HS-5 (cell line): Measurements from ENCODE around the gene CDKN2B.
"Not testable (repeated sequence)": the region's sequence is repeated elsewhere in the genome, so short reads cannot be mapped to it uniquely, and the experiment has no call there.

Experiments used
- DNase-seq: peaks from one replicate; pipeline ENCODE4 v3.0.0-alpha.2; 2012; ENCODE audit warnings: low read depth

Gene CDKN2B

DNA sequence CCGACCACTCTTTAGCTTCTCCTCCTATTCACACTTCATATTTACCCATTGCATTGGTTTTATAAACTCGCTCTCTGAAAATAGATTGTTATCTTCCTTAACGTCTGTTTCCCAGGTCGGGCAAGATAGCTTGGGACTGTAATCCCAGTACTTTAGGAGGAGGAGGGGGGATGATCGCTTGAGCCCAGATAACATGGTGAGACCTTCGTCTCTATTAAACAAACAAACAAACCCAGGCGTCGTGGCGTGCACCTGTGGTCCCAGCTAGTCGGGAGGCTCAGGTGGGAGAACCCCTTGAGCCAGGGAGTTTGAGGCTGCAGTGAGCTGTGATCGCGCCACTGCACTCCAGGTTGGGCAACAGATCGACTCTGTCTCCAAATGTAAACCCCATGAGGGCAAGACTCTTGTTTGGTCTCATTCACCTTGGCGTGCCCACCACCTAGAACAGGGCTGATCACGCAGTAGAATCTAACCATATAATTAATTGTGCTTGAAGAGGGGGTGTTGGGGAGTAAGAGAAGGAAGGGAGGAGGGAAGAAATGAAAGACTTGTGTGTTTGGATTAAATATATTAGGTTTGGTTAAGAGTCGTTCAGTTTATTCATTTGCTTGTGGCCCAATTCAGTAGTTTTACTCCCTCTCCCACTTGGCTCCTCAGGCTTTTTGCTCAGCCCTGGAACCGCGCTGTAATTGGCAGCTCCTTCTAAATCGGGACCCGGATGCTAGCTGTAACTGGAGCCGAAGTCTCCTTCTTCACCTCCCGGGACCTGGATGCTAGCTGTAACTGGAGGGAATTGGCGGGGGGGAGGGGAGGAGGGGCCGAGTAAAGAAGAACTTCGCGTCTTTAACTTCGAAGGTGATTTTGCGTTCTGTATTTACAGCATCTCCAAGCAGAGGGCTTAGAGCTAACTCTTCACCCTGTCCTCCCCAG lies 39.8 kb downstream of the CDKN2B start:
- DNase-seq = no peak

DNA sequence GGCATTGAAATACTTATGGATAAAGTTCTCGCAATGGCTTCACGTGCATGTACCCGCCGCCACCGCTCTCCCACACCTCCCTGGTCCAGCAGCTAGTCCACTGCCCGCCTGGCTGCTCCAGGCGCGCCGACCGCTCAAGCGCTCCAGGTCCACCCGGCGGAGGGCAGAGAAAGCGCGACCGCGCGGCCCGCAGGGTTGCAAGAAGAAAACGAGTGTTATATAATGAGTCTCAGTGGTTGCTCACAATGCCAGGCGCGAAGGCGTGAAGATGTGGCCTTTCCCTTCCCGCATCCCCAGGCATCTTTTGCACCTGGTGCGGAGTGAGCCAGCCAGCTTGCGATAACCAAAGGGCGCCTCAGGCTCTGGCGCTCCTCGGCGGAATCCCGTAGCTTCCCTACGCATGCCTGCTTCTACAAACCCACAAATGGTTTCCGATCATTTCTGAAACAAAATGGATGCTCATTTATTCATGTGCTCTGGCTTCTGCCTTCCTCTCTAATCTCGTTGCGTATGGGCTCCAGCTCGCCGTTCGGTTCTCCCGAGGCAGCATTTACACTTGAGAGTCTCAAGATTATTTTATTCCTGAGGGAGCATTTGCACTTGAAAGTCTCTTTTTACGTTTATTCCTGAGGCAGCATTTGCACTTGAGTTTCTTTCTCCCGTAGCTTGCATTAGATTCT lies 40.6 kb downstream of the CDKN2B start:
- DNase-seq = no peak

DNA sequence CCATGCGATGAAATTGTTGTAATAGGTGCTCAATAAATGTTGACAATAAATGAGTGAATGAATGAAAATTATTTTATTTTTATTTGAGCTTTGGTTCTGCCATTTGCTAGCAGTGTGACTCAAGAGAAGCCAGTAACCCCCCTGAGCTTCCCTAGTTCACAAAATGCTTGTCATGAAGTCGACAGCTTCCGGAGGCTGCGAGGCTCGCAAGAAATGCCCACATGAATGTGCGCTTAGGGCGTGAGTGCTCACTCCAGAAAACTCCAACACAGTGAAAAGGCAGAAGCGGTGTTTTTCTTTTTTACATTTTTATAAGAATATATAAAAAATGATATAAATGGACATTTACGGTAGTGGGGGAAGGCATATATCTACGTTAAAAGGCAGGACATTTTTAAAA lies 41.4 kb downstream of the CDKN2B start:
- no peak for DNase-seq

DNA sequence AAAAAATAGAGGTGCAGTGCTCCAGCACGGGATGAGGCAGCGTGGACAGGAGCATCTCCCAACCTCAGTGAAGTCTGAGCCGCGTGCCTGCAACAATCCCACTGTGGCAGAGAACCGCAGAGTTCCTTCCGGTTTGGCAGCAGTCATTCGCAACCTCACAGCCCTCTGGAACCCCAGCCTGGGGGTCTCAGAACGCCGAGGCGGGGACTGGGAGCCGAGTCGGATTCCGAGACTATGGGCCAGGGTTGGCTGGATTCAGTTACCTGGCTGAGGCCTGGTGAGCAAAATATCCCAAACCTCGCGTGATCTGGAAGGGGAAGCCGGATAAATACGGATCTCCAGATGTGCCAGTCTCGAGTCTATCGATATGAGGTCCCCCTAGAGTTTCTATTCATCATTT lies 41.9 kb downstream of the CDKN2B start:
- no peak for DNase-seq

DNA sequence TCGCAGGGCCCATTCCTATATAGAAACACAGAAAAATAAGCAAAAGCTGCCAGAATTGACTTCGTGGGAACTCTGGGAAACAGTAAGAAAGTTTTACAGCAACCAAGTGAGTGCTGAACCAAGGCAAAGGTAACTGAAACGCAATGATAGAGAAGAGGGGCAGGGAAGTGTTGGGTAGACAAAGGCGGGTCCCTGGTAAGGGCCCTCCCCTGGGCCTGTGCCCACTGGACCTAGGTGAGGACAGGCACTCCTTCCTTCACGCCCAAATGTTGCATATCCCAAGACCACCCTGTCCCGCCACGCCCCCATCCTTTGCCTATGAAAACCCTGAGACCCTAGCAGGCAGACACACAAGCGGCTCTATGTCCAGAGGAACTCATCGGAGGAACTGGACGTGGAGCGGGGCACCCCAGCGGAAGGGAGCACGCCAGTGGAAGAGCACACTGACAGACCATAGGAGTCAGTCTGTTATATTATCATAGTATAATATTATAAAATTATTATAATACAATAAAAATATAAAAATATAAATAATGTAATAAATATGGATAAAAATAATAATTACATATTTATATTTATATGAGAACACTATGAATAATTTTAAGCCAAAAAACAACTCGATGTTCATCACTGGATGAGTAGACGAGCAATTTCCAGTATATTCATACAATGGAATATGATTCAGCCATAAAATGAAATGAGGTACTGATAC lies 42.8 kb downstream of the CDKN2B start:
- no peak for DNase-seq

DNA sequence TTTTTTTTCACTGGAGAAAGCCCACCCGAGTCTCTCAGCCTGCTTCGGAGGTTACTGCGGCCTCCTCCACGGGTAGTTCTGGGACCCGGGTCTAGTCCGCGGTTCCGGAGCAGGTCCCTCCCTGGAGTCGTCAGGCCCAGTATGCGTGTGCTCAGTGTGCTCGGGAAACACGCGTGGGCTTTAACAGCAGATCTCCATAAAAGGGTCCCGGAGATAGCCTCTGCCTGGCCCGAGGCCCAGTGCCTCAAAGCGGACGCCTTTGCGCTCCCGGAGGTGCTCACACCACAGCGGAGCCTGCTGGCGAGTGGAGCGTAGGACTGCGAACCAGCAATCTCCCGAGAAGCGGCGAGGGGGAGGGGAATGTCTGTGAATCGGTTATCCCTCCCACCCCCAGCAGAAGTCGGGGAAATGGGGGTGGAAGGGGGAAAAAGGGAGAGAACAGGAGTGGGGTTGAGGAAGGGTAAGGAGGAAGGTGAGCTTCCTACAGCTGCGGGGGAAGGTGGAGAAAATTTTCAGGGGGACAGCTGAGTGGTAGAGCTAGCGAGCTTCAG lies 43.6 kb downstream of the CDKN2B start:
- no peak for DNase-seq

DNA sequence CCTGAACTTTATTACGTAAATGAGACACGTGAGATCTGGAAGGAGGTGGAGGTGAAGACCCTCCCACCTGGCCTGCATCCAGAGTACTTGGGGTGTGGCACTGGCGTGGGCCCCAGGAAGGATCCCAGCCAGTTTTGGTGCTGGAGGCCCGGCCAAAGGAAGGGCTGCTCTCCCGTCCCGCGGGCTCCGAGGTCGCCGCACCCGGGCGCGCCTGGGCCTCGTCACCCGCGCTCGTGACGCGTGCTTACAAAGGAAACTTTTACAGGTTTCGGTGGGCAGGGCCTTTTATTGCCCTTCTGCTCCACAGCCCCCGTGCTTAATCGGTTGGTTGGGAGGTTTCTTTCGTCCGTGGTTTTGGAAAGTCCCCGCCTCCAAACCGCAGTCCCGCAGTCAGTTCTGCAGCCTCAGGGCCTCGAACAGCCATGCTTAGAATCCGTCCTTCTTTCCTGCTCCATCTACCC lies 44.1 kb downstream of the CDKN2B start:
- DNase-seq = no peak

DNA sequence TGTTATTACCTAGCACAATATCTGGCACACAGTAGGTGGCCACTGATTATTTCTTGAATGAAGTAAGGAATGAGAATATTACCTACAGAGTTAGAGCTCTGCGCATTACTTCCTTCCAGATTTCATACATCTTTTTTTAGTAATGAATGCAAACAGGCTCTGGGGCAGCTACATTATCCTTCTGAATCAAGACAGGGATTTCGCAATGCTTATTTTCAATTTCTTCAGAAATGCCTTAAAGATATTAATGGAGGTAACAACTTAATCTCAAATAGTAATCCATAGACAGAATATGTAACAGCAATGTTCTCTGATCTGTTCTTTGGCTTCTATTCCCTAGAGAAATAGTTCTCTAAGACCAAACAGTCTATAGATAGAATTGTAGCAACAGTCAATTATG lies 47.5 kb downstream of the CDKN2B start:
- DNase-seq = no peak

DNA sequence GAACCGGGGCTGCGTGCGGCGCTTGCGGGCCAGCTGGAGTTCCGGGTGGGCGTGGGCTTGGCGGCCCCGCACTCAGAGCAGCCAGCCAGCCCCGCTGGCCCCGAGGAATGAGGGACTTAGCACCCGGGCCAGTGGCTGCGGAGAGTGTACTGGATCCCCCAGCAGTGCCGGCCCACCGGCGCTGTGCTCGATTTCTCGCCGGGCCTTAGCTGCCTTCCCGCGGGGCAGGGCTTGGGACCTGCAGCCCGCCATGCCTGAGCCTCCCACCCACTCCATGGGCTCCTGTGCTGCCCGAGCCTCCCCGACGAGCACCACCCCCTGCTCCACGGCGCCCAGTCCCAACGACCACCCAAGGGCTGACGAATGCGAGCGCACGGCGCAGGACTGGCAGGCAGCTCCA lies 49.8 kb downstream of the CDKN2B start:
- DNase-seq = not testable (repeated sequence)

DNA sequence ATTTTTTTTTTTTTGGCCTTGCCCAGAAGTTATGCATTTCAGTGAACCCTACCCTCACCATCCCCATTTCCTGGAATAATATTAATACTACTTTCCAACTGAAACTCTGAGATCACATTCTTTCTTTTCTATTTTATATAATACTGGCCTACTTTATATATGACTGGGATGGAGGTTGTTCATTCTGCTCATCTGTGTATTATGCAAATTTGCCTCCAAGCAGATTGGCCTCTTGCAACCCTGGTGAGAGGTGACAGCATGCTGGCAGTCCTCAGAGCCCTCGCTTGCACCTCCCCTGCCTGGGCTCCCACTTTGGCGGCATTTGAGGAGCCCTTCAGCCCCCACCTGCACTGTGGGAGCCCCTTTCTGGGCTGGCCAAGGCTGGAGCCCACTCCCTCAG lies 50.3 kb downstream of the CDKN2B start:
- no peak for DNase-seq
